Adrenal gland (tissue), 12 donors: Measurements from ENCODE around the gene HCRTR1. TPM values are rescaled to one million over a fixed set of nuclear protein-coding genes. Genes with fewer than 3 reads are reported as not detected.

Experiments used
- DNase-seq, 7 donors: peaks; one replicate each; pipeline ENCODE4 v3.0.0-alpha.2; 2019 to 2020
- H3K27ac ChIP-seq, 5 donors: fragments of 200-600 bp; sonication (generic) in 4 of 5; 1 replicate in 3 of 5; 2 replicates in 2 of 5; pipeline versions ENCODE4 v1.5.1 to v1.8.0; 2016 to 2020; ENCODE audit warnings: mild to moderate bottlenecking in 1 of 5
- H3K27me3 ChIP-seq: fragments of 200-600 bp; 2 replicates; pipeline ENCODE4 v1.8.0; 2021
- H3K36me3 ChIP-seq, 2 donors: fragments of 200-600 bp; replicated peaks in 1 of 2; 1 replicate in 1 of 2; 2 replicates in 1 of 2; pipeline versions ENCODE4 v1.5.1 to v1.8.0; 2018 to 2022
- H3K4me1 ChIP-seq, 2 donors: fragments of 200-600 bp; replicated peaks in 1 of 2; 1 replicate in 1 of 2; 2 replicates in 1 of 2; pipeline versions ENCODE4 v1.5.1 to v1.8.0; 2018 to 2021
- H3K4me3 ChIP-seq, 4 donors: fragments of 200-600 bp; sonication (generic) in 3 of 4; one replicate each; pipeline ENCODE4 v1.5.1; 2016 to 2018
- H3K9me3 ChIP-seq, 3 donors: fragments of 200-600 bp; sonication (generic) in 1 of 3; replicated peaks in 1 of 3; 1 replicate in 2 of 3; 2 replicates in 1 of 3; pipeline versions ENCODE4 v1.5.1 to v1.8.0; 2016 to 2021
- CTCF ChIP-seq, 6 experiments: fragments of 450-650 bp in 4 of 6; fragments of 200-600 bp in 2 of 6; sonication (generic) in 1 of 6; IDR thresholded peaks; 1 replicate in 5 of 6; 2 replicates in 1 of 6; pipeline versions ENCODE4 v1.5.1 to v1.8.0; 2016 to 2021; ENCODE audit warnings: antibody characterized with exemption in 6 of 6, mild to moderate bottlenecking in 2 of 6, moderate library complexity in 1 of 6
- POLR2A ChIP-seq, 2 donors: fragments of 450-650 bp; IDR thresholded peaks; one replicate each; pipeline ENCODE4 v1.6.1; 2017; ENCODE audit warnings: antibody characterized with exemption in 2 of 2, mild to moderate bottlenecking in 2 of 2, moderate library complexity in 1 of 2
- WGBS, 4 donors: extraction: QIAGEN DNeasy Blood & Tissue Kit in 2 of 4; methylation state at CpG; one replicate each; pipeline versions ENCODE4 v1.1.5 to v1.1.7; 2013 to 2017; 5-methylcytosine and 5-hydroxymethylcytosine counted together
- intact Hi-C, 2 donors: fragments of 100-400 bp; cut with DNase I; formaldehyde crosslinking; loops; one replicate each; pipeline versions ENCODE4 v1.14.1 to v1.15.0; 2022 to 2023
- polyA plus RNA-seq, 3 donors: library from polyadenylated mRNA; stranded (reverse); fragments of 200-250 nt in 2 of 3; fragments of 350-450 nt in 1 of 3; fragmentation: Illumina TruSeq in 1 of 3; extraction: RNeasy Lipid Tissue Mini Kit (QIAGEN cat#74804) in 1 of 3; gene quantifications; one replicate each; pipeline ENCODE4 v1.2.3, GENCODE V29; 2013 to 2014
- total RNA-seq, 9 donors: library from RNA; depleted of rRNA in 4 of 9; stranded (reverse); fragments of >200 nt in 4 of 9; fragments of 120-200 nt in 1 of 9; fragmentation: NEBNext Ultra II Directional in 1 of 9; extraction: Animal tissue kit (Norgen Biotek cat#: 25700) in 1 of 9; gene quantifications; one replicate each; pipeline versions ENCODE4 v1.1.0 to v1.2.4, GENCODE V29; 2013 to 2023
- donor health status: healthy with polysubstance abuse.
- donor health status: Bipolar disorder and iron deficiency.
- donor health status: DM: yes; HTN: yes; CAD: no.
- donor health status: DM: no; HTN: no; CAD: no.
- donor health status: DM: no; HTN: no; CAD: no.
- donor health status: DM: yes; HTN: yes; CAD: no.

HCRTR1 gene
- total and polyA plus RNA-seq, 12 donors = 0.11 to 3.5 (median 0.98) TPM; not detected in 5

GRCh38 chr1:31671147-31671546, 53.7 kb downstream of the HCRTR1 start:
- TF ChIP-seq POLR2A (IDR thresholded peaks at IDR 0.05) (no peak), CTCF (IDR thresholded peaks at IDR 0.05) (no peak)
- no peaks in the 10 kb centered on the region for H3K27me3 ChIP-seq
- H3K27ac ChIP-seq = peak overlapping the region in 1 of 5 donors; percentile 79
- H3K4me3 ChIP-seq = no peak overlapping the region
- H3K36me3 ChIP-seq = no peaks in the 10 kb centered on the region
- intact Hi-C loops = no loop called here
- 85 to 96% (median 88%) methylated on average over 4 to 11 of the region's 11 CpGs for WGBS, 4 donors
- no peaks in the 10 kb centered on the region for H3K9me3 ChIP-seq
- no peak for DNase-seq
- peaks cover 10 to 13% of the 10 kb centered on the region in 2 donors for H3K4me1 ChIP-seq

- H3K4me1 ChIP-seq = peaks cover 10 to 13% of the 10 kb centered on the region in 2 donors
- TF ChIP-seq CTCF (IDR thresholded peaks at IDR 0.05) = no peak
- TF ChIP-seq POLR2A (IDR thresholded peaks at IDR 0.05) = no peak
- H3K27ac ChIP-seq = peak overlapping the region in 1 of 5 donors; percentile 79
- WGBS, 4 donors = 70 to 87% (median 82%) methylated on average over 8 of the region's 8 CpGs
- H3K36me3 ChIP-seq = no peaks in the 10 kb centered on the region
- H3K4me3 ChIP-seq = no peak overlapping the region
- DNase-seq = no peak
- intact Hi-C loops = no loop called here
- H3K9me3 ChIP-seq = no peaks in the 10 kb centered on the region
- H3K27me3 ChIP-seq = no peaks in the 10 kb centered on the region
Measured at GRCh38 chr1:31671561-31672201, 54.2 kb downstream of the HCRTR1 start.

- Histone ChIP-seq H3K36me3 (no peaks in the 10 kb centered on the region), H3K4me3 (no peak overlapping the region), H3K9me3 (no peaks in the 10 kb centered on the region), H3K4me1 (peaks cover 10 to 13% of the 10 kb centered on the region in 2 donors), H3K27me3 (no peaks in the 10 kb centered on the region), H3K27ac (peak overlapping the region in 1 of 5 donors; percentile 10)
- intact Hi-C loops = no loop called here
- no peak for TF ChIP-seq POLR2A (IDR thresholded peaks at IDR 0.05)
- no peak for TF ChIP-seq CTCF (IDR thresholded peaks at IDR 0.05)
- no peak for DNase-seq
- WGBS, 4 donors = 60 to 79% (median 76%) methylated on average over 1 to 13 of the region's 13 CpGs
Measured at GRCh38 chr1:31672986-31673385, 55.5 kb downstream of the HCRTR1 start.

- no peak overlapping the region for H3K27ac ChIP-seq
- TF ChIP-seq POLR2A (IDR thresholded peaks at IDR 0.05) (no peak), CTCF (IDR thresholded peaks at IDR 0.05) (no peak)
- peaks cover 10 to 13% of the 10 kb centered on the region in 2 donors for H3K4me1 ChIP-seq
- H3K4me3 ChIP-seq = no peak overlapping the region
- intact Hi-C loops = no loop called here
- WGBS, 4 donors = 84 to 93% (median 91%) methylated on average over 9 of the region's 9 CpGs
- H3K9me3 ChIP-seq = no peaks in the 10 kb centered on the region
- no peaks in the 10 kb centered on the region for H3K36me3 ChIP-seq
- H3K27me3 ChIP-seq = no peaks in the 10 kb centered on the region
- no peak for DNase-seq
Measured at GRCh38 chr1:31673433-31673832, 55.9 kb downstream of the HCRTR1 start.
